Kidney (tissue), 14 donors: ENCODE measurements around the gene HSPA12A. TPM values are rescaled to one million over a fixed set of nuclear protein-coding genes. Genes with fewer than 3 reads are reported as not detected.

Source experiments
- DNase-seq, 5 donors: peaks; one replicate each; pipeline ENCODE4 v3.0.0-alpha.2; 2013 to 2020
- FAIRE-seq: peaks from 2 replicates; lab custom pipeline; 2012; peaks lifted over from hg19 to GRCh38; lab: Jason Lieb, UNC
- H3K27ac ChIP-seq, 2 donors: one replicate each; pipeline ENCODE4 v1.7.0; 2013; ENCODE audit warnings: low read depth in 2 of 2, low read length in 2 of 2, inconsistent platforms in 1 of 2
- H3K27me3 ChIP-seq: one replicate; pipeline ENCODE4 v1.7.1; 2013; ENCODE audit warnings: low read length, inconsistent platforms; ENCODE audit not compliant: control insufficient read depth, insufficient read depth
- H3K36me3 ChIP-seq, 3 donors: one replicate each; pipeline versions ENCODE4 v1.7.0 to v1.7.1; 2013; ENCODE audit warnings: low read length in 3 of 3, control low read depth in 1 of 3, inconsistent platforms in 1 of 3; ENCODE audit not compliant: insufficient read depth in 3 of 3, control insufficient read depth in 2 of 3
- H3K4me1 ChIP-seq, 3 donors: one replicate each; pipeline versions ENCODE4 v1.7.0 to v1.7.1; 2013; ENCODE audit warnings: low read length in 3 of 3, inconsistent platforms in 1 of 3, low read depth in 1 of 3; ENCODE audit not compliant: control insufficient read depth in 2 of 3, insufficient read depth in 2 of 3
- H3K4me3 ChIP-seq, 3 donors: one replicate each; pipeline versions ENCODE4 v1.7.0 to v1.8.1; 2013; ENCODE audit warnings: low read length in 3 of 3, control low read depth in 1 of 3, inconsistent platforms in 1 of 3
- H3K9ac ChIP-seq, 3 donors: one replicate each; pipeline versions ENCODE4 v1.7.0 to v1.7.1; 2013; ENCODE audit warnings: low read length in 3 of 3, control low read depth in 1 of 3, inconsistent platforms in 1 of 3
- H3K9me3 ChIP-seq, 3 donors: one replicate each; pipeline versions ENCODE4 v1.7.0 to v1.7.1; 2013; ENCODE audit warnings: low read length in 3 of 3, control low read depth in 1 of 3, inconsistent platforms in 1 of 3; ENCODE audit not compliant: control insufficient read depth in 2 of 3, insufficient read depth in 1 of 3
- CTCF ChIP-seq: IDR thresholded peaks from 3 replicates; pipeline ENCODE4 v1.5.1; 2012; ENCODE audit warnings: mild to moderate bottlenecking, moderate library complexity, borderline replicate concordance; ENCODE audit not compliant: insufficient read depth; ENCODE audit errors: extremely low read depth
- intact Hi-C: fragments of 100-400 bp; cut with DNase I; formaldehyde crosslinking; loops from one replicate; pipeline ENCODE4 v1.11.1; 2022
- polyA plus RNA-seq: library from polyadenylated mRNA; stranded (reverse); fragments of 350-450 nt; fragmentation: Illumina TruSeq; extraction: RNeasy Lipid Tissue Mini Kit (QIAGEN cat#74804); gene quantifications from one replicate; pipeline ENCODE4 v1.2.3, GENCODE V29; 2014; ENCODE audit warnings: low read depth, low replicate concordance; ENCODE audit not compliant: insufficient read depth
- total RNA-seq: library from RNA; stranded (reverse); fragmentation: NEBNext Ultra II Directional; extraction: Animal tissue kit (Norgen Biotek cat#: 25700); gene quantifications from one replicate; pipeline ENCODE4 v1.2.1, GENCODE V29; 2021
- donor health status: control.
- donor health status: control.
- donor health status: control.
- donor health status: control.
- donor health status: control.
- donor health status: DM: yes; HTN: yes; CAD: no.
- donor health status: Normal renal cell carcinoma (clear cell type).

The HSPA12A gene
- total and polyA plus RNA-seq, 2 donors from 2014 or later, result 18.9 to 33.5 TPM

- no peaks in the 10 kb centered on the region for H3K4me1 ChIP-seq
- intact Hi-C loops, result no loop called here
- H3K9me3 ChIP-seq, result no peaks in the 10 kb centered on the region
- H3K27me3 ChIP-seq, result no peaks in the 10 kb centered on the region
- FAIRE-seq, result no peak
- no peak for DNase-seq
- no peaks in the 10 kb centered on the region for H3K36me3 ChIP-seq
- TF ChIP-seq CTCF, result no peak
- H3K27ac ChIP-seq, result no peak overlapping the region
- no peak overlapping the region for H3K4me3 ChIP-seq
- no peak overlapping the region for H3K9ac ChIP-seq
Measured at GRCh38 chr10:116626815-116627214, 115.6 kb downstream of the HSPA12A start.

- FAIRE-seq (no peak), DNase-seq (no peak)
- intact Hi-C loops, result no loop called here
- H3K9ac ChIP-seq, result no peak overlapping the region
- H3K4me3 ChIP-seq, result no peak overlapping the region
- no peaks in the 10 kb centered on the region for H3K9me3 ChIP-seq
- no peaks in the 10 kb centered on the region for H3K4me1 ChIP-seq
- TF ChIP-seq CTCF, result no peak
- H3K36me3 ChIP-seq, result no peaks in the 10 kb centered on the region
- H3K27me3 ChIP-seq, result no peaks in the 10 kb centered on the region
- H3K27ac ChIP-seq, result no peak overlapping the region
Measured at GRCh38 chr10:116625845-116626244, 116.5 kb downstream of the HSPA12A start.

- Histone ChIP-seq H3K9me3 (no peaks in the 10 kb centered on the region), H3K27ac (no peak overlapping the region), H3K27me3 (no peaks in the 10 kb centered on the region), H3K36me3 (no peaks in the 10 kb centered on the region), H3K9ac (no peak overlapping the region), H3K4me3 (no peak overlapping the region), H3K4me1 (no peaks in the 10 kb centered on the region)
- no peak for DNase-seq
- intact Hi-C loops, result no loop called here
- TF ChIP-seq CTCF, result no peak
- no peak for FAIRE-seq
Measured at GRCh38 chr10:116621934-116622655, 120.3 kb downstream of the HSPA12A start.
